ENCODE data around the gene GP2.

The GP2 gene

DNA sequence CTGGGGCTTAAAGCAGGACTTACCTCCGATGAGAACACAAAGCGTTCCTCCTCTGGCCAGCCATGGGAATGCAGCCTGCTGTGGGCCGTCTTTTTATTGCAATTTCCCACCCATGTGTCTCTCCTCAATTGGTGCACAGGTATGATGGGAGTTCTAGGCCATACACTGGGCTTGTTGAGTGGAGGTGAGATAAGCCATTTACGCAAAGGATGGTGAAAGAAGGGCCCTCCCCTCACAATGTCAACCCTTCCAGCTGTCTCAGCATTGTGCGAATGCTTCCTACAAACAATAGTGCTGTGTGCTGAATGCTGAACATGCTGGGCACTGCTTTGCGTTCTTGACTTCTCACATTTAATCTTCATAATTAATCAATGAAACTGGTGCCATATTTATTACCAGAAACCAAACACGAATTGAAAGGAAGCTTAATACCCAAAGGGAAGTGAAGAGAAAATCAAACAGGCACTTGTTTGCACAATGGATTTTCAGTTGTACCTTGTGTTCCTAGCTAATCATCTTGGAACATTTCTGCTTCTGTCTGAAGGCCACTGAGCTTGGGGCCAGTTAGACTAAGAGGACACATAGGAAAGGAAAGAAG lies at the start of gene GP2:
Gene GP2, minus strand, starts transcription at position 70 of the 598 bp plus-strand sequence. CDS start 1,082 bp downstream, outside the sequence.
- DNase-seq: no peak
- in situ Hi-C loops (cut with MboI; ENCODE audit: low pct_unique_long_range_greater_than_20kb, low sequenced_read_pairs): no loop called here

DNA sequence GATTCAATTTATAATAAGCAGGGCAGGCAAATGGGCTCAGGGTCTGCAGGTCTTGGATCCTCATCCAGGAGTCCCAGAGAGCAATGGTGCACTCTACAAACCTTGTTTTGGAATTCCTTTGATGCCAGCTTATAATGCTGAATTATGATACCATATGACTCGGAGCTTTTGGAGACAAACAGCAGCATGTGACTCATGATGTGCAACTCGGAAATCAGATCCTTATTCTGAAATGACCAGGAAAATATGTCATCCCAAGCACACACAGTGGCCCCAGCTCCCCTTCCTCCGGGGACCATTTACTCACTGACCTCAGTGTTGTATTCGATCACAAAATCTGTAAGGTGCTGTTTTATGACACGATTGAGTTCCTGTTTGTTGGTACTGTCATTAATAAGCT lies 45.4 kb upstream of the GP2 start:
- in situ Hi-C loops (cut with MboI; ENCODE audit: low pct_unique_long_range_greater_than_20kb, low sequenced_read_pairs): no loop called here
- no peak for DNase-seq

DNA sequence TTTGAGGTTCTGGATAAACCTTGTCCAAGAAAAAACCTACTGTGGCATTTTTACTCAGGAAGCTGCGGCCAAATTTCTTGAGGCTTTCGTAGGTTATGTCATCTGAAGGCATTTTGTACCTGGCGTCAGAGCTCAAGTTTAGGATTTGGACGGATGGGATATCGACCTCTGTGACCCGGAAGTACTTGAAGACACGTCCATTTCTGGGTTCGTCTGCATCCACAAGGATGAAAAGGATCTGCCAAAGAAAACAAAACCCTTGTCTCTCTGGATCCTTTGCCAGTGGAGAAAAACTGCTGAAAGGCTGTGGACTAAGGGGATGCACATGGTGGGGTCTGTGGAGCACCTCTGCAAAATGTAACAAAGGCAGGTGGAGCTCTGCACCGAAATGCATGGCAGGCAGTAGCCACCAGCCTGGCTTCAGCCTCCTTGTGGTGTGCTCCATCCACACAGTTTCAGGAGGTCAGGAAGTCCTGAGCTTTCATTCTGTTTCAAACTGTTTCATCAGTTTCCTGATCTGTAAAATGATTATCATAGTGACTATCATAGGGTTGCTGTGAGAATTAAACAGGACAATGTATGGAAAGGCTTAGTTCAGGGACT lies 42.2 kb upstream of the GP2 start:
- in situ Hi-C loops (cut with MboI; ENCODE audit: low pct_unique_long_range_greater_than_20kb, low sequenced_read_pairs): no loop called here
- no peak for DNase-seq

DNA sequence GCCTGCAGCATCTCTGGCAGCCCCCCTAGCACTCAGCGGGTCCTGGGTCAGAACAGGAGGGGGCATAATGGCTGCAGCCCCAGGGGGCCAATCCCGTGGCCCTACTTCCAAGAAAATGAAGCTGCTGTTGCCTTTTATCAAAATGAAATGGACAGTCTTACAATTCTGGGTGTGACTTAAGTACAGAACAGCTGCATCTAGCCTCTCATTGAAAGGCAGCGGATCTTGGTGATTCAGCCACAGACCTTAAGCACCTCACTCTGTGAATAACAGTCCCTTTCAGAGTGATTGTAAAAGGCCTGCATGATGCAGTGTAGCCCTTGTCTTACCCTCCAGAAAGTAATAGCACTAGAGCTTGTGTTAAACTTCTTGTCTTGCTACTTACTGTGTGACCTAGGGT lies 36.7 kb upstream of the GP2 start:
- DNase-seq: no peak
- in situ Hi-C loops (cut with MboI; ENCODE audit: low pct_unique_long_range_greater_than_20kb, low sequenced_read_pairs): no loop called here

DNA sequence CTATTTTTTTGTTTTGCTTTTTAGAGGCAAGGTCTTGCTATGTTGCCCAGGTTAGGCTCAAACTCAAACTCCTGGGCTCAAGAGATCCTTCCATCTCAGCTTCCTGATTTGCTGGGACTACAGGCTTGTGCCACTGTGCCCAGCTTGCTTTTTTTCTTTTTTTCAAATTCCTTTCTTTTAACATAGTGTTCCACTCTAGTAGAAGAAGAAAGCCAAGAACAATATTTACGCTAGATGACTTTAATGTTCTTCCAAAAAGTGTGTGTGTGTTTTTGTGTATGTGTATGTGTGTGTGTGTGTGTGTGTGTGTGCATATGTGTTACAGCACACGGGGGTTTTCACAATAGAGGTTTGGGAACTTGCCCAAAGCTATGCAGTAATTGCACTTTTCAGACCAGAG lies 35.9 kb upstream of the GP2 start:
- no peak for DNase-seq
- in situ Hi-C loops (cut with MboI; ENCODE audit: low pct_unique_long_range_greater_than_20kb, low sequenced_read_pairs): no loop called here

DNA sequence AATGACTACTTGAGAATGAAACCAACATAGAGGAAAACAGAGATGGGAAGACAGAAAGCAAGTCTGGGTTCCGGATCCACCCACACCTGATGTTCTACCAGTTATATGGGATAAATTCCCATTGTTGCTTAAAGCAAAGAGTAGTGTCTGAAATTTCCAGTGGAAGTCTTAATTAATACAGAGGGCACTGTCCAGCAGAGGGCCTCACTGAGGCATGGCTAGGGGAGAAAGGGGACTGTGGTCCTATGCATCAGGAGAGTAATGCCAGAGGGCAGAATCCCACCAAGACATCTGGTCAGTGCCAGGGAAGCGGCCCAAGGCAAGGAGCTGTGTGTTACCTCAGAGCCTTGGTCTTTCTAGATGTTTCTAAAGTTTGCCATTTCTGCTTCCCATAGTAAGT lies 32.7 kb upstream of the GP2 start:
- in situ Hi-C loops (cut with MboI; ENCODE audit: low pct_unique_long_range_greater_than_20kb, low sequenced_read_pairs): no loop called here
- no peak for DNase-seq

DNA sequence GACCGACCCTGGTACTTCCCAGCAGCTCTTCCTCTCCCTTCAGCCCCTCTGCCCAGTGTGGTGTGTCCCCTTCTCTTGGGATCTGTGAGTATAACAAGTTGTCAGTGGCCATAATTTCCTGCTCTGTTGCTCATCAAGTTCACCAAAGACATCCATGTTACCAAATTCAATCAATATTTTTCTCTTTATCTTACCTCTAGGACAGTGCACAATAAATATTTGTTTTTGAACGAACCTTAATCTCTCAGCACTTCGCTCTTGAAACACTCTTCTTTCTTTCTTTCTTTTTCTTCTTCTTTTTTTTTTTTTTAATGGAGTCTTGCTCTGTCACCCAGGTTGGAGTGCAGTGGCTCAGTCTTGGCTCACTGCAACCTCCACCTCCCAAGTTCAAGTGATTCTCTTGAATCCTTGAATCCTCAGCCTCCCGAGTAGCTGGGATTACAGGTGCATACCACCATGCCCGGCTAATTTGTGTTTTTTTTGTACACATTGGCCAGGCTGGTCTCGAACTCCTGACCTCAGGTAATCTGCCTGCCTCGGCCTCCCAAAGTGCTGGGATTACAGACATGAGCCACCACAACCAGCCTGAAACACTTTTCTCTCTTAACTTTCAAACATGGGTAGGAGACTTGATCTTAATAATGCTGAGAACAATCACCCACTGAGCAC lies 27.9 kb upstream of the GP2 start:
- in situ Hi-C loops (cut with MboI; ENCODE audit: low pct_unique_long_range_greater_than_20kb, low sequenced_read_pairs): no loop called here

DNA sequence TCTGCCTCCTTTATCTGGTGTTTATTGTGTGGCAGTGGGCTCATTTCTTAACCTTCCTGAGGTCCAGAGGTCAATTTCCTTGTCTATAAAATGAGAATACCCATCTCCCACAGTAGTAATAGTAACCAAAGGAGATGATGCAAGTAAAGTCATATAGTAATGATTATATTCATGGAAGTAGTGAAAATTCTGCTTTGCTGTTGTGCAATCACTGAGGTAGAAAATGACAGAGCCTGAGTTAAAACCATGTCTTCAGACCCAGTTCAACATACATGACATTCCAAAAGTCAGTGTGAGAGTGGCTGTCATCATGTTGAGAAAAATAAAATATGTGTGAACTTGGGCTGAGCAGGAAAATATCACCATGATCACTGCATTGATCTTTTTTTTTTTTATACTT lies 26.1 kb upstream of the GP2 start:
- in situ Hi-C loops (cut with MboI; ENCODE audit: low pct_unique_long_range_greater_than_20kb, low sequenced_read_pairs): no loop called here
- DNase-seq: no peak

More for the DNA sequence above, 27.9 kb upstream of the GP2 start:
- no peak for DNase-seq

DNA sequence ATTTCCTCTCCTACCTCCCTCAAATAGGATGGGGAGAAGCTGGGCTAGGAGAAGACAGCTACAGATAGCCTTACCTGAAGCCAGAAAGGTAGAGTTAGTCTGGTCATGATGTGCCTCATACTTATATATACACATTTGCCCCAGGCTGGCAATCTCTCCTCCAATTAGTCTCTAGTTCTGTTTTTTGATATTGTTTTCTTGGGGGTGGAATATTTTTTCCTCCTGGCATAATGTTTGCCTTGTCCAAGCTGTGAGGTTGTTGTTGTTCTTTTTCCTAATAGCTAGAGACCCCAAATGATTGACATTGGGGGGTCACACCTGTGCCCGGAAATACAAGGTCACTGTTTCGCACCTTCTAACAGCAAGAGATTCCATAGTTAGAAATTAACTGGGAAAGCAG lies 25.3 kb upstream of the GP2 start, which contains the start of gene UMOD:
Gene UMOD, minus strand, starts transcription at position 101 of the 400 bp plus-strand sequence. CDS start 1,978 bp downstream, outside the sequence.
- no peak for DNase-seq
- in situ Hi-C loops (cut with MboI; ENCODE audit: low pct_unique_long_range_greater_than_20kb, low sequenced_read_pairs): no loop called here

DNA sequence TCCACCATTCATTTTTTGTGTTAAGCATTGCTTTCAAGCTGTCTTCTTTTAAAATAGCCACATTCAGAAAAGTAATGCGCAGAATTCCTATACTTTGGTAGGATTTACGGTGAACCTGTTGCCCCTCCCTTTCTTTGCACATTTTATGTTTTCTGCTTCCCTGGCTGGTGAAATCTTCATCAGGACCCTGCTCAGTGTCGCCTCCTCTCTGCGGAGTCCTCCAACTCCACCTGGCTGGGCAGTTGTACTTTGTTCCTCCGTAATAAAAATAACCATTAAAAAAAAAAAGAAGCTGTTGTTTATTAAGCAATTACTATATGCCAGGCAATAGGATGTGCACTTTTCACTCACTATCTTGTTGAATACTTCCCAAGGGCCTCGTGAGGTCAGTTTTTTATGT lies 22.3 kb upstream of the GP2 start:
- in situ Hi-C loops (cut with MboI; ENCODE audit: low pct_unique_long_range_greater_than_20kb, low sequenced_read_pairs): no loop called here
- DNase-seq: no peak

DNA sequence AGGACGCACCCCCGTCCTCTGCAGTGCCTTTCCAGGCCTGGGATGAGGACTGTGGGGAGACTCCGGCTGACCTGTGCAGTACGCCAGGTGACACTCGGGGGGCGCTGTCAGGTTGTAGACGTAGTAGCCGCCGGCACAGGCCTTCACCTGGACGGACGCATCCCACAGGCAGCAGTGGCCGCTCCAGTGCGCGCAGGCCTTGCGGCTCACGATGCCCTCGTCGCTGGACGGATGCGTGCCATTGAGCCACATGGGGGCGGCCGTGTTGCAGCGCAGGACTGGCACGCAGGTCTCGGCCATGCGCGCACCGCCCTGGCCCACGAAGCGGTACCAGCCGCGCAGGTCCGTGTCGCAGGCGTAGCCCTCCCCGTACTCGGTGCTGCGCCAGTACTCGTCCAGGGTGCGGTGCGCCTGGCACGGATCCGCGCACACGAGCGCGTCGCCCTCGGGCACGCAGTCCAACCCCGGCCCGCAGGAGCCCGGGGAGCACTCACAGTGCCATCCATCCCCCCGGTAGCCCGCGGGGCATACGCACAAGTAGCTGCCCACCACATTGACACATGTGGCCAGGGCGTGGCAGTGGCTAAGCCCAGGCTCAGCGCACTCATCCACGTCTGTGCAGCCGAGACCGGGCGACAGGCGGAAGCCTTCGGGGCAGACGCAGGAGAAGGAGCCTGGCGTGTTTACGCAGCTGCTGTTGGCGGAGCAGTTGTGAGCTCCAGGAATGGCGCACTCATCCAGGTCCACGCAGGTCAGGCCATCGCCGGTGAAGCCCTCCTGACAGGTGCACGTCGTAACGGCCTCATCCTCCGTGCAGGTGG lies 21.3 kb upstream of the GP2 start:
- no peak for DNase-seq
- in situ Hi-C loops (cut with MboI; ENCODE audit: low pct_unique_long_range_greater_than_20kb, low sequenced_read_pairs): no loop called here

DNA sequence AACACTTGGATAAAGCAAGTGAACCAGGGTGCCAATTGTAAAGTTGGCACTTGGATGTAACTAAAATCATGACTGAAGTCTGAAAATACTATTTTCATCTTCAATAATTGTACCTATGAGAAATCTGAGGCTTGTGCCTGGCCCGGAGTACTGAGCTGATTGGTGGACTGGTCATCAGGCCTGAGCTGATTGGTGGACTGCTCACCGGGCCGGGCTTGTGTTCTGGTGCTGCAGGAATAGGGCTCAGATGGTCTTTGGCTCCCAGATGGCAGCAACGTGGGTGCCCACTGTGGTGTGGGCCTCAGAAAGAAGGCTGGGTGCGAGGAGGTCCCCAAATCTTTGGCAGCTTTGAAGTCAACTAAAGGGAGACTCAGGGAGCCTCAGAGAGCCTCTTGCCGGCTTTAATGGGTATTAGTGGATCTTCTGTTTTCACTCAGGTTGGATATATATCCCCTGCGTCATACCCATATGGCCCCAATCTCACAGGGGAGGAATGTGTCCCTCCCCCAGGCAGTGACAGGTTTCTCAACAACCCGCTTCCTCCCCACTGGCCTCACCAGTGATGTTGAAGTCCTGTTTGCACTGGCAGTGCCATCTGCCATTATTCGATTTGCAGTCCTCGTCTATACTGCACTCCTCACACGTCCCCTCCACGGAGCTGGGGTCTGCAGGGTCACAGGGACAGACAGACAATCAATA lies 20.5 kb upstream of the GP2 start:
- in situ Hi-C loops (cut with MboI; ENCODE audit: low pct_unique_long_range_greater_than_20kb, low sequenced_read_pairs): no loop called here
- no peak for DNase-seq

DNA sequence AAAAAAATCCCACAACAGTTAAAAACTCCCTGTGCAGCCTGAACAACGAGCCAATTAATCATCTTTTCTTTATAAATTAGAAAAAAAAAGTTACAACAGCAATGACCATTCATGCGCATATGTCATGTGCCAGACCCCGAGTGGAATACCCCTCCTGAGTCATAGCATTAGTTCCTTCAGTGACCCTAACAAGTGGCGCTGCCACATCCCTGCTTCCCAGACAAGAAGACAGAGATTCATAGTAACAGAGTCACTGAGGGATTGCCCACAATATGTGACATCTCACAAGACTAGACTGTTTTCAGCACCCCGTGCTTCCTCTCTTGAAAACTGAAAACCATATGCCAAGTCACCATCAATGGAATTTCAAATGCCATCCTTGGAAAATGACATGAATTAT lies 17.3 kb upstream of the GP2 start:
- DNase-seq: no peak
- in situ Hi-C loops (cut with MboI; ENCODE audit: low pct_unique_long_range_greater_than_20kb, low sequenced_read_pairs): no loop called here

DNA sequence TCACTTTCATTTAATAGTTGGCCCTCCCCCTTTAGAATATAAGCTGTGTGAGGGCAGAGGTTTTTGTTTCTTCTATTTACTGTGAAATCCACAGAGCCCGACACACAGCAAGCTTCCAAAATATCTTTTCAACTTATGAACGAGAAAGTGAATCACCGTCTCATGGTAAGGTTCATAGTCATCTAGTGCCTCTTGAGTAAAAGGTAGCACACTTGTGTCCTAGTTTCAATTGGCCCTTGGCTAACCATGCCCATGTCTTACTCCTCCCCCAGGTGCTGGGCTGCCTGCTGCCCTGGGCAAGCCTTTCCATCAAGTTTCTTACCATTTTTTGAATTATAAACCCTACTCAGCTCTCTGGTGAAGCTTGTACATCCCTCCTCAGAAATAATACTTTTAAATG lies 12.4 kb upstream of the GP2 start:
- DNase-seq: no peak
- in situ Hi-C loops (cut with MboI; ENCODE audit: low pct_unique_long_range_greater_than_20kb, low sequenced_read_pairs): no loop called here

DNA sequence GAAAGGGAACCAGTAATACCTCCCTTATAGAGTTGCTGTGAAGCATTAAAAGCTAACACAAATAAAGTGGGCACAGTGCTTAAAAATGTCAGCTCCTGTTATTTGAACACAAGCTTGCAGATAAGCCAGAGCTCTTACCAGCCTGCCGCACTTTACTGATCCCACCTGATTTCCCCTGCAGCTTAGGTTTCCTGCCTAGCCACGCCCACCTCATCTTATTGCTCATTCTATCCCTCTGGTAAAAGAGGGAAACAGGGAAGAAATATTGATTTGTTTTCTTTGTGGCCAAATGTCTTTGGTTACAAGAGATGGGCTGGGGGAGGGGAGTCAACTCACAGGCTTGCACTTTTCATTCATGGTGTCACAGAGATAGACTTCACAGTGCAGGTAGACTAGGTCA lies 9.6 kb upstream of the GP2 start:
- in situ Hi-C loops (cut with MboI; ENCODE audit: low pct_unique_long_range_greater_than_20kb, low sequenced_read_pairs): no loop called here
- no peak for DNase-seq

DNA sequence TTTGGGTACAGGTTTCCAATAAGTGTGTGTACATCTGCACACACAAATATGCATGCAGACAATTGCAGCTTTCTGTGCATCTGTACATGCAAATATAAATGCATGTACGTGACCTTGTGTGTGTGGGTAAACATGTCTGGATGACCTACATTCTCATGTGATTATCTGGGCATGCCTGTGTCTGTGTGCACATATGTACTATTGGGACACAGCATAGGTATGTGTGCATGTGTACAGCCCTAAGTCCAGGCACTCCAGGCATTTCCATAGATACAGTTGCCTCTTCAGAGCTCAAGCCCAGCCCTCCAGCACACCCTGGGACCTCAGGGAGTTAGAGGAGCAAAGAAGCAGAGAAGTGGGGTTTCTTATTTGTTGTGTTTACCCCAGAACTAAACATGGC lies 7.1 kb upstream of the GP2 start:
- DNase-seq: no peak
- in situ Hi-C loops (cut with MboI; ENCODE audit: low pct_unique_long_range_greater_than_20kb, low sequenced_read_pairs): no loop called here

DNA sequence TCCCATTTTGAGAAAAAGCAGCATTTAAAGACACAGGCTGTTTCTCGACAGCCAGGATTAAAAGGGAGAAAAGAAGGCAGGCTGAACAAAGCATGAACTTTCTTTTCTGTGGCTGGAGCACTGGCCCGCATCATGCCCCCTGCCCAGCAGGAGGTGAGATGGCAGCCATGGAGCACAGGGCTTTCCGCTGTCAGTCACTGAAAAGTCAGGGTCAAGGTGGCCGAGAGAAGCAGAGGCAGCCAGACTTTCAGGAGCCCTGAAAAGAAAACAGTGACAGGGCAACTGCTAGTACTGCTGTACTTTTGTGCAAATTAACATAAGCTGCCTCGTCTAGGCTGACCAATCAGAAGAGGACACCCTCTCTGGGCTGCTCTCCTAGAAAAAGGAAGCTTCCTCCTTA lies 5.8 kb upstream of the GP2 start:
- DNase-seq: no peak
- in situ Hi-C loops (cut with MboI; ENCODE audit: low pct_unique_long_range_greater_than_20kb, low sequenced_read_pairs): no loop called here

DNA sequence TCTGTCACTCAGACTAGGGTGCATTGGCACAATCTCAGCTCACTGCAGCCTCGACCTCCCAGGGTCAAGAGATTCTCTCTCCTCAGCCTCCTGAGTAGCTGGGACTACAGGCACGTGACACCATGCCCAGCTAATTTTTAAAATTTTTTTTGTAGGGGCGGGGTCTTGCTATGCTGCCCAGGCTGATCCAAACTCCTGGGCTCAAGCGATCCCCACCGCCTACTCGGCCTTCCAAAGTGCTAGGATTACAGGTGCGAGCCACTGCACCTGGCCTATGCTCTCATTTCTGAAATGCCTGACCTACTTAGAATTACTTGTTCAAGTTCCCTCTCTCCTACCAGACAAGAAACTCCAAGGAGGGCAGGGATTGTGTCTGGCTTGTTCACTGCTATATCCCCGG lies 5.1 kb upstream of the GP2 start:
- in situ Hi-C loops (cut with MboI; ENCODE audit: low pct_unique_long_range_greater_than_20kb, low sequenced_read_pairs): no loop called here
- no peak for DNase-seq

DNA sequence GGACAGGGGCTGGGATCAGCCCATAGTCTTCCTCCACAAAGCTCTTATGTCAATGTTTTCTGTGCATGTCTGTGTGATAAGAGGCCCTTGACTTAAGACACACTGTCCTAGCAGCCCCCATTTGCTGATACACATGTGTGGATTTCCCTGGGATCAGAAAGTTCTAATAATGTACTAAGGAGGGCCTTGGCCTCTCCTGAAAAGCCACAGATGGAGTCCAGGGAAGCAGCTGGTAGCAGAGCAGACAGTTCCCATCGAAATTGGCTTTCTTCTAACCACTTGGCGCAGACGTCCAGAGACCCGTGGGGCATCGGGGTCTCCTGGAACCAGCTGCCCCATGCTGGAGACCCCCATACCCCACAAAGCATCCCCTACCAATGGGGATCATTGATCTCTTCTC lies 4.3 kb upstream of the GP2 start:
- in situ Hi-C loops (cut with MboI; ENCODE audit: low pct_unique_long_range_greater_than_20kb, low sequenced_read_pairs): no loop called here
- DNase-seq: no peak
